Fibroblast of lung (primary cell): ENCODE measurements around the gene DIPK1B. TPM values are rescaled to one million over a fixed set of nuclear protein-coding genes. Genes with fewer than 3 reads are reported as not detected.

ENCODE experiments used
- DNase-seq, 2 donors: peaks; one replicate each; pipeline versions ENCODE4 v3.0.0 to v3.0.0-alpha.2; 2010; ENCODE audit warnings: low read depth in 2 of 2
- H2AFZ ChIP-seq: 2 replicates; pipeline ENCODE4 v1.5.1; 2012; ENCODE audit warnings: low read length, control low read depth, inconsistent platforms
- H3K27ac ChIP-seq: 2 replicates; pipeline ENCODE4 v1.5.1; 2011; ENCODE audit warnings: low read length, control low read depth; ENCODE audit not compliant: insufficient read depth
- H3K27me3 ChIP-seq: 2 replicates; pipeline ENCODE4 v1.5.1; 2011; ENCODE audit warnings: mild to moderate bottlenecking, low read length; ENCODE audit not compliant: control insufficient read depth, insufficient read depth
- H3K36me3 ChIP-seq: 2 replicates; pipeline ENCODE4 v1.5.1; 2011; ENCODE audit warnings: low read length; ENCODE audit not compliant: control insufficient read depth, insufficient read depth
- H3K4me1 ChIP-seq: 2 replicates; pipeline ENCODE4 v1.5.1; 2011; ENCODE audit warnings: low read length; ENCODE audit not compliant: control insufficient read depth, insufficient read depth; ENCODE audit errors: extremely low read depth
- H3K4me2 ChIP-seq: 2 replicates; pipeline ENCODE4 v1.5.1; 2011; ENCODE audit warnings: low read length, control low read depth; ENCODE audit not compliant: insufficient read depth; ENCODE audit errors: extremely low read depth
- H3K4me3 ChIP-seq, 4 experiments: fragments of 200-600 bp in 1 of 4; sonication (generic) in 1 of 4; replicated peaks in 1 of 4; 2 replicates each; pipeline ENCODE4 v1.5.1; 2011 to 2016; ENCODE audit warnings: low read length in 4 of 4, low read depth in 3 of 4, mild to moderate bottlenecking in 3 of 4, control low read depth in 2 of 4, inconsistent platforms in 1 of 4, mixed read lengths in 1 of 4; ENCODE audit not compliant: insufficient read depth in 1 of 4; ENCODE audit errors: control extremely low read depth in 1 of 4
- H3K79me2 ChIP-seq: 2 replicates; pipeline ENCODE4 v1.5.1; 2012; ENCODE audit warnings: mild to moderate bottlenecking, low read length, inconsistent platforms; ENCODE audit not compliant: control insufficient read depth, insufficient read depth
- H3K9ac ChIP-seq: 2 replicates; pipeline ENCODE4 v1.5.1; 2011; ENCODE audit warnings: mild to moderate bottlenecking, low read length, control low read depth; ENCODE audit not compliant: insufficient read depth
- H3K9me3 ChIP-seq: 2 replicates; pipeline ENCODE4 v1.5.1; 2012; ENCODE audit warnings: low read depth, low read length; ENCODE audit not compliant: control insufficient read depth, insufficient read depth
- H4K20me1 ChIP-seq: 2 replicates; pipeline ENCODE4 v1.5.1; 2011; ENCODE audit warnings: low read length; ENCODE audit not compliant: control insufficient read depth, insufficient read depth; ENCODE audit errors: extremely low read depth
- CTCF ChIP-seq, 2 donors: IDR thresholded peaks in 1 of 2; conservative IDR thresholded peaks in 1 of 2; 1 replicate in 1 of 2; 2 replicates in 1 of 2; pipeline ENCODE4 v1.5.1; 2011 to 2012; ENCODE audit warnings: low read length in 2 of 2, control low read depth in 1 of 2, inconsistent platforms in 1 of 2, low read depth in 1 of 2, mild to moderate bottlenecking in 1 of 2
- EZH2 ChIP-seq: IDR thresholded peaks from 2 replicates; pipeline ENCODE4 v1.5.1; 2012; ENCODE audit warnings: low read length, control low read depth, mild to moderate bottlenecking; ENCODE audit errors: missing control alignments
- polyA plus RNA-seq, 2 donors: library from polyadenylated mRNA; depleted of rRNA in 1 of 2; stranded (reverse) in 1 of 2; unstranded in 1 of 2; fragments of >200 nt; gene quantifications; 2 replicates each; pipeline ENCODE4 v1.2.1, GENCODE V29; 2011 to 2012; ENCODE audit warnings: missing spikeins in 1 of 2
- total RNA-seq: library from RNA; depleted of rRNA; stranded (reverse); fragments of >200 nt; gene quantifications from 2 replicates; pipeline ENCODE4 v1.2.1, GENCODE V29; 2014

The DIPK1B gene
- total and polyA plus RNA-seq, 2 donors (not counting 1 experiment from before 2014, with no cell fraction given) = 0.16 to 0.33 TPM

DNA sequence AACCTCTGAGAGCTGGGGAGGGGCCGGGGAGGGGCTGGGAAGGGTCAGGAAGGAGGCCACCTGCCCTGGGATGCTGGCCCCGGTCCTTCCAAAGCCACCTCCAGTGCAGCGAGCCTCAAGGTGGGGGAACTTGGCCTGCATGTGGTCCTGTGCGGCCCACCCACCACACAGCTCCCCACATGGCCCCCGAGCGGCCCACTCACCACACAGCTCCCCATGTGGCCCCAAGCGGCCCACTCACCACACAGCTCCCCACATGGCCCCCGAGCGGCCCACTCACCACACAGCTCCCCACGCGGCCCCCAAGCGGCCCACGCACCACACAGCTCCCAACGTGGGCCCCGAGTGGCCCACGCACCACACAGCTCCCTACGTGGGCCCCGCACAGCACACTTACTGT, 32.4 kb downstream of the DIPK1B start:
- Histone ChIP-seq H3K79me2 (no peaks in the 10 kb centered on the region), H3K4me1 (no peaks in the 10 kb centered on the region), H3K27me3 (peaks cover 24% of the 10 kb centered on the region), H4K20me1 (no peaks in the 10 kb centered on the region), H3K9ac (no peak overlapping the region), H3K4me2 (no peak overlapping the region), H3K36me3 (no peaks in the 10 kb centered on the region), H3K9me3 (no peaks in the 10 kb centered on the region), H3K27ac (no peak overlapping the region), H3K4me3 (no peak overlapping the region), H2AFZ (no peak overlapping the region)
- no peak for DNase-seq
- TF ChIP-seq EZH2 (no peak), CTCF (conservative IDR thresholded peaks at IDR 0.05 in 1 of 2, IDR thresholded peaks at IDR 0.05 in 1 of 2; ENCODE audit: low read depth in 1 of 2, low read length in 2 of 2) (no peak)

GRCh38 chr9:136745389-136746154, 33.2 kb downstream of the DIPK1B start:
- Histone ChIP-seq H3K4me1 (no peaks in the 10 kb centered on the region), H3K4me3 (no peak overlapping the region), H3K4me2 (no peak overlapping the region), H2AFZ (no peak overlapping the region), H3K79me2 (no peaks in the 10 kb centered on the region), H3K36me3 (no peaks in the 10 kb centered on the region), H3K9ac (no peak overlapping the region), H4K20me1 (no peaks in the 10 kb centered on the region), H3K27ac (no peak overlapping the region), H3K9me3 (no peaks in the 10 kb centered on the region), H3K27me3 (peaks cover 21% of the 10 kb centered on the region)
- no peak for DNase-seq
- TF ChIP-seq EZH2 = no peak
- TF ChIP-seq CTCF (conservative IDR thresholded peaks at IDR 0.05 in 1 of 2, IDR thresholded peaks at IDR 0.05 in 1 of 2; ENCODE audit: low read depth in 1 of 2, low read length in 2 of 2) = no peak

DNA sequence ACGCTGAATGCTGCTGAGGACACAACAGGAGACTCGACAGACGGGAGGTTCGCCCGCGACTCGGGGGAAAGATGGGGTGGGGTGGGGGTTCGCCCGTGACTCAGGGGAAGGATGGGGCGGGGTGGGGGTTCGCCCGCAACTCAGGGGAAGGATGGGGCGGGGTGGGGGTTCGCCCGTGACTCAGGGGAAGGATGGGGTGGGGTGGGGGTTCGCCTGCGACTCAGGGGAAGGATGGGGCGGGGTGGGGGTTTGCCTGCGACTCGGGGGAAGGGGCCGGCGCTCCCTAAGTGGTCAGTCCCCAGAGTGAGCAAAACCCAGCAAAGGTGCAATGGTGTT, 33.8 kb downstream of the DIPK1B start:
- Histone ChIP-seq H3K79me2 (no peaks in the 10 kb centered on the region), H3K9ac (no peak overlapping the region), H3K9me3 (no peaks in the 10 kb centered on the region), H3K36me3 (no peaks in the 10 kb centered on the region), H3K4me1 (no peaks in the 10 kb centered on the region), H3K4me2 (no peak overlapping the region), H3K27me3 (peaks cover 19% of the 10 kb centered on the region), H2AFZ (no peak overlapping the region), H4K20me1 (no peaks in the 10 kb centered on the region), H3K27ac (no peak overlapping the region), H3K4me3 (no peak overlapping the region)
- DNase-seq = no peak
- no peak for TF ChIP-seq CTCF (conservative IDR thresholded peaks at IDR 0.05 in 1 of 2, IDR thresholded peaks at IDR 0.05 in 1 of 2; ENCODE audit: low read depth in 1 of 2, low read length in 2 of 2)
- TF ChIP-seq EZH2 = no peak
